ENCODE data around the gene UBL5. TPM values are rescaled to one million over a fixed set of nuclear protein-coding genes. Genes with fewer than 3 reads are reported as not detected.

Gene UBL5
- total RNA-seq, 1 donor from 2014 or later = 264 TPM

- Mint-ChIP-seq H3K4me3 (no peak overlapping the region), H3K4me1 (peaks cover 9% of the 10 kb centered on the region), H3K27ac (no peak overlapping the region), H3K27me3 (ENCODE audit: low read depth) (no peaks in the 10 kb centered on the region), H3K36me3 (peaks cover 2% of the 10 kb centered on the region), H3K9me3 (no peaks in the 10 kb centered on the region)
- TF ChIP-seq, protein P1, sequence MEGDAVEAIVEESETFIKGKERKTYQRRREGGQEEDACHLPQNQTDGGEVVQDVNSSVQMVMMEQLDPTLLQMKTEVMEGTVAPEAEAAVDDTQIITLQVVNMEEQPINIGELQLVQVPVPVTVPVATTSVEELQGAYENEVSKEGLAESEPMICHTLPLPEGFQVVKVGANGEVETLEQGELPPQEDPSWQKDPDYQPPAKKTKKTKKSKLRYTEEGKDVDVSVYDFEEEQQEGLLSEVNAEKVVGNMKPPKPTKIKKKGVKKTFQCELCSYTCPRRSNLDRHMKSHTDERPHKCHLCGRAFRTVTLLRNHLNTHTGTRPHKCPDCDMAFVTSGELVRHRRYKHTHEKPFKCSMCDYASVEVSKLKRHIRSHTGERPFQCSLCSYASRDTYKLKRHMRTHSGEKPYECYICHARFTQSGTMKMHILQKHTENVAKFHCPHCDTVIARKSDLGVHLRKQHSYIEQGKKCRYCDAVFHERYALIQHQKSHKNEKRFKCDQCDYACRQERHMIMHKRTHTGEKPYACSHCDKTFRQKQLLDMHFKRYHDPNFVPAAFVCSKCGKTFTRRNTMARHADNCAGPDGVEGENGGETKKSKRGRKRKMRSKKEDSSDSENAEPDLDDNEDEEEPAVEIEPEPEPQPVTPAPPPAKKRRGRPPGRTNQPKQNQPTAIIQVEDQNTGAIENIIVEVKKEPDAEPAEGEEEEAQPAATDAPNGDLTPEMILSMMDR (IDR thresholded peaks at IDR 0.05; ENCODE audit: unreplicated experiment) = no peak
- no peak for DNase-seq (ENCODE audit: low spot score in 2 of 2, unreplicated experiment in 2 of 2)
These were observed 50.2 kb downstream of the UBL5 start for GRCh38 chr19:9877780-9878510.

- no peaks in the 10 kb centered on the region for H3K27me3 Mint-ChIP-seq (ENCODE audit: low read depth)
- no peak overlapping the region for H3K27ac Mint-ChIP-seq
- H3K36me3 Mint-ChIP-seq = peaks cover 2% of the 10 kb centered on the region
- DNase-seq (ENCODE audit: low spot score in 2 of 2, unreplicated experiment in 2 of 2) = no peak
- H3K4me3 Mint-ChIP-seq = no peak overlapping the region
- TF ChIP-seq, protein P1 (IDR thresholded peaks at IDR 0.05; ENCODE audit: unreplicated experiment) = no peak
- H3K4me1 Mint-ChIP-seq = peaks cover 11% of the 10 kb centered on the region
- H3K9me3 Mint-ChIP-seq = no peaks in the 10 kb centered on the region
These were observed 50.9 kb downstream of the UBL5 start for GRCh38 chr19:9878511-9879196.

Other genes with a start within 250 kb of the UBL5 start
- gene ZNF121, start 243.4 kb upstream of the UBL5 start, total RNA-seq = 63.5 to 69.9 TPM (median 67.4 TPM) in 3 replicates
- 89.8 to 99.0 TPM (median 91.9 TPM) in 3 replicates for gene ZNF561, start 206.7 kb upstream of the UBL5 start, total RNA-seq
- 26.1 to 30.2 TPM (median 27.0 TPM) in 3 replicates for gene ZNF562, start 152.8 kb upstream of the UBL5 start, total RNA-seq
- 30.4 to 32.1 TPM (median 31.0 TPM) in 3 replicates for gene ZNF846, start 59.2 kb upstream of the UBL5 start, total RNA-seq
- gene FBXL12, start 8.8 kb upstream of the UBL5 start, total RNA-seq = 42.4 to 43.8 TPM (median 43.5 TPM) in 3 replicates
- 60.0 to 61.1 TPM (median 60.6 TPM) in 3 replicates for gene PIN1, start 7.4 kb downstream of the UBL5 start, total RNA-seq
- 91.7 to 100 TPM (median 99.2 TPM) in 3 replicates for gene OLFM2, start 108.6 kb downstream of the UBL5 start, total RNA-seq
- 3.3 to 4.4 TPM (median 4.0 TPM) in 3 replicates for gene COL5A3, start 182.6 kb downstream of the UBL5 start, total RNA-seq
- not detected in 3 replicates for gene RDH8, start 185.6 kb downstream of the UBL5 start, total RNA-seq